HG02610 (cell line): ENCODE results near the gene DENND11.

ENCODE experiments used
- ATAC-seq: cut with Tn5 transposase; IDR thresholded peaks from one replicate; pipeline ENCODE4 v1.9.1; 2021; ENCODE audit warnings: mild to moderate bottlenecking, moderate library complexity; ENCODE audit not compliant: unreplicated experiment

DENND11 gene, protein sequence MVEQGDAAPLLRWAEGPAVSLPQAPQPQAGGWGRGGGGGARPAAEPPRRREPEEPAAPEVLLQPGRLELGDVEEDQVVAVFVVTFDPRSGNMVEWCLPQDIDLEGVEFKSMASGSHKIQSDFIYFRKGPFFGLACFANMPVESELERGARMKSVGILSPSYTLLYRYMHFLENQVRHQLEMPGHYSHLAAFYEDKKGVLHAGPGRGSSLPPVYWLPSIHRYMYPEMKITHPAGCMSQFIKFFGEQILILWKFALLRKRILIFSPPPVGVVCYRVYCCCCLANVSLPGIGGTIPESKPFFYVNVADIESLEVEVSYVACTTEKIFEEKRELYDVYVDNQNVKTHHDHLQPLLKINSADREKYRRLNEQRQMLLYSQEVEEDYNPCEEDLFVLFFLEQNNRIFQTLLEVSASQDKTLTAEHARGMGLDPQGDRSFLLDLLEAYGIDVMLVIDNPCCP

DNA sequence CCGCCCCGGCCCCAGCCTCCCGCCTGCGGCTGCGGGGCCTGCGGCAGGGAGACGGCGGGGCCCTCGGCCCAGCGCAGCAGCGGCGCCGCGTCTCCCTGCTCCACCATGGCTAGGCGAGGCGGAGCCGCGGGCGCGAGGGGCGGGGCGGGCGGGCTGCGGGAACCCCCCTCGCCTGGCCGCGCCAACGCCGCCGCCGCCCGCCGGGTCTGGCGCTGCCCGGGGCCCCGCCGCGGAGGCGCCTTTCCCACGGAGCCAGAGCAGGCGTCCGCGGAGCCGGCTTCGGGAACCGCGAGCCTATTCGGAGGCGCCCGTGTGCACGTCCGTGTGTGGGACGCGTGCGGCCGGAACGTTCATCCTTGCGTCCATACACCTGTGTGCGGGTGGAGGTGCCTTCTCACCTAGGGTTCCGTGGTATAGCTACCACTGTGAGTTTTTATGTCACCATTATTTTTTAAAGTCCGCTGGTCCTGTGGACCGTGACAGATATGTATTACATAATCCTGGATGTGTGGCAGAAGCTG is at the start of gene DENND11:
Gene DENND11 (minus strand): TSS at position 120 of the 521 bp plus-strand sequence. CDS start 13 bp downstream, at position 107.
- peak; percentile 75 for ATAC-seq

DNA sequence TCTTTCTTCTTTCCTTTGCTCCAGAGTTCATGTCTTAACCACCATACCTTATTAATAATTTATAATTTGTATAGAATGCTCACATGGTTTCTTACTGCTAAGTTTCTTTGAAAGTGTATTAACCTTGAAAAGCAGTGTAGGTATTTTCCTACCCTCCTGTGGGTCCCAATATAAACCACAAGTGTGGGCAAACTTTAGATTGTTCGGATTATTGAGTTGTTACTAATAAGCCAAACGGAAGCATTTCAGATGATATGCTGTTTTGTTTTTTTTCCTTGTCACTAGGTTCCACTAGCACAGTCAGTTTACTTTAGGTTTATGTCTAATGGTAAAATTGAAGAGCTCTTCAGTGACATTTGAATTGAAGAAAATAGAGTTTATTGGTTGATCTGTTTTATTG is 46.4 kb upstream of the DENND11 start:
- no peak for ATAC-seq

DNA sequence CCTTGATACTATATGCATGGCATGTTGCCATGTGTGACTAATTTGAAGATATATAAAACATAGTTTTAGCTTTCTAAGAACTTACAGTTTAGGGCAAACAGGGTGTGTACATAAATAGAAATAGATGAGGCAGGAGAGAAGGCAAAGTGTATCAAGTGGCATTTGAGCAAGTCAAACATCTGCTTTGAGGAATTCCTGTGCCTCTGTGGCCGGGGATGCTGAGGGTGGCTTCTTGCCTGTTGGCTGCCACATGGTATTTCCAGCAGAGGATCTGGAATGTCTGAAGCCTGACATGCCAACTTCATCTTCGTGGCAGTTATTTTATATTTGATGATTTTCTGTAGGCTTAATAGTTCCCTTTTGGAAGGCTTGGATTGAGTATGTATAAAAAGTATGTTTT is 42.2 kb upstream of the DENND11 start:
- no peak for ATAC-seq

DNA sequence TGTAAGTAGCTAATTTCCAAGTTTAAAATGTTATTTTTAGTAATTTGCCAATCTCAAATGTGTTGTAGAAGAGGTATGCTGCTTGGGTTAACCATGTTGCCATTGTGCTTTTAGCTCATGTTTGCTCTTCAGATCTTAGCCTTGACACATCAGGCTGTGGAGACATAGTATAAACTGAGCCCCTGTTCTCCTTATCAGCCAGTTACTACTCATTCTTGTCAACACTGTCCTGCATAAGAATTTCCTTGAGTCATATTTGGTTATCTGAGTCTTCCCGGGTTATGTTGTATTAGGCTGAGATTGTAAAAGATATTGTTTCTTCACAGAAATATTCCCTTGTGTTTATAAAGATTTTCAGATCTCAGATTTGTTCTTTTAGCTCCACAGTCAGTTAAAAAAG is 40.3 kb upstream of the DENND11 start:
- no peak for ATAC-seq

DNA sequence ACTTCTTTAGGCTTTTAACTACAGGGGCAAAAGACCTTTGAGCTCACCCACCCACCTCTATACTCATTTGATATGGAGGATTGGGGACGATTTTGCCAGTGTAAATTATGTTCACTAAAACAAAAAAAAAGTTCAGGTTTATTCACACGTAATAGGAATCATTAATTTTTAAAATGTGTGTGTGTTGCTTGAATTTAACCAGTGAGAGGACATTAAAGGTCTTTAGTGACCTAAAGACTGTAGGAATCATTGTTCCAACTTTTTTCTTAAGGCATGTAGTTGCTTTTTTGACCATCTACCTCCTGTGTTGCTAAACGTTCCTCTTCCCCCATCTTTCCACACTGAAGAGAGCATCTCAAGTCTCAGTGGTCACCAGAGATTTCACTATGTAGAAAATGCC is 37.3 kb upstream of the DENND11 start:
- ATAC-seq = no peak

DNA sequence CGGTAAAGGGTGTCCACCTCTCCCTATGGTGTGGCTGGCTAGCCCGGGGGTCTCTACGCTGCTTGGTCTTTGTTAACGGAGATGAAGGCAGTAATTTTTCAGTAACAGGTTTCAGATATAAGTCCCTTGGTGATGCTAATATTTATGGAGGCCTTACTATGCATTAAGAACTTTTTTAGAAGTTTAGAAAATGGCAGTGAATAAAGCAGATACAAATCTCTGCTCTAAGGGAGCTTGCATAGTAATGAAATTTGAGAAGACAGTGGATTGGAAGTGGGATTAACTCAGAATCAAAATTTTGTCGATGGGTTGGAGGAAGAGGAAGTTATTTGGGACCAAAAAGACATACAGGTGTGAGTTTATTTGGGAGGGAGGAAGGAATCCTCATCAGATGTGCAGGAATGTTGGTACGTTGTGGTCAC is 36.6 kb upstream of the DENND11 start:
- no peak for ATAC-seq

DNA sequence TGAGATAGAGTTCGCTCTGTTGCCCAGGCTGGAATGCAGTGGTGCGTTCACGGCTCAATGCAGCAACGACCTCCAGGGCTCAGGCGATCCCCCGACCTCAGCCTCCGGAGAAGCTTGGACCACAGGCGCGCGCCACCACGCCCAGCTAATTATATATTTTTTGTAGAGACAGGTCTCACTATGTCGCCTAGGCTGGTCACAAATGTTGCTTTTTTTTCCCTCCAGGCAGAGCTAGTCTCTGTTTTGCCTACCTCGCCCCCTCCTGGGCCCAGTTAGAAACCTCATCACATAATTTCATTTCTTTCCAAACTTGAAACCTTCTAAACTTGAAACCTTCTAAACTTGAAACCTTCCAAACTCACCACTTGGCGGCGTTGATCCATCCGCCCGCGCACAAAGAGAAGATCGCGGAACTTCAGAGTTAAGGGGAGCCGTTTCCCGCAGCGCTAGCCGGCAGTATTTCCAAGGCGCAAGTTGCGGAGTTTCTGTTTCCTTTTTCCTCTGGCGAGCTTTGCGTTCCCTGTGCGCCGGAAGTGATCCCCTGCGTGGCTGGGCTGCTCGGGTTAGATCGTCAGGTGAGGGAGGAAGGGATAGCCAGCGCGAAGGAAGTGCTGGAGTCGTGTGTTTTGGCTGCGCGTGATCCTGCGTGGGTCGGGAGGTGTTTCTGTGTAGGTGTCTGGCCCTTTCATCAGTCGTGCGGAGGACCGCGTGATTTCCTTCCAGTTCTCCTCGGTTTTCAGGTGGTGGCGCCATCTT is 36.0 kb upstream of the DENND11 start, which contains the start of gene SSBP1:
Gene SSBP1 (plus strand): TSS at position 523 of the 756 bp plus-strand sequence. CDS start 809 bp downstream, outside the sequence.
- peak; percentile 90 for ATAC-seq

DNA sequence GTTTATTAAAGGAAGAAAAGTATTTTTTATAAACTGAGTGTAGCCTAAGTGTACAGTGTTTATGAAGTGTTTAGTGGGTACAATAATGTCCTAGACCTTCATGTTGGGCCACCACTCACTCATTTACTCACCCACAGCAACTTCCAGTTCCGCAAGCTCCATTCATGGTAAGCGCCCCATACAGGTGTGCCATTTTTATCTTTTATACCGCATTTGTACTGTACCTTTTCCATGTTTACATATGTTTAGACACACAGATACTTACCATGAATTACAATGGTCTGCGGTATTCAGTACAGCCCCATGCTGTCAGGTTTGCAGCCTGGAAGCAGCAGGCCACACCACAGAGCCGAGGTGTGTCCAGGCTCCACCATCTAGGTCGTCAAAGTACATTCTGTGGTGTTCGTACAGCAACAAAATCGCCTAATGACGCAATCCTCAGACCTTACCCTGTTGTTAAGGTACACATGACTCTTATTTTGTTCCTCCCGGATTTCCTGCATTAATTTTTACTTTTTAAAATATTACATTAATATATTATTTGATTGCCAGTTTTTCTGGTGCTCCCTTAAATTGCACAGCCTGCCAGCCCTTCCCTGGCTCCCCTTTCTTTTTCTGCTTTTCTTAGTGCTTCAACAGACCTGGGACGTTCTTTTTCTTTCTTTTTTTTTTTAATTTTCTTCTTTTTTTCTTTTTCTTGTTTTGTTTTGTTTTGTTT is 35.3 kb upstream of the DENND11 start:
- no peak for ATAC-seq

DNA sequence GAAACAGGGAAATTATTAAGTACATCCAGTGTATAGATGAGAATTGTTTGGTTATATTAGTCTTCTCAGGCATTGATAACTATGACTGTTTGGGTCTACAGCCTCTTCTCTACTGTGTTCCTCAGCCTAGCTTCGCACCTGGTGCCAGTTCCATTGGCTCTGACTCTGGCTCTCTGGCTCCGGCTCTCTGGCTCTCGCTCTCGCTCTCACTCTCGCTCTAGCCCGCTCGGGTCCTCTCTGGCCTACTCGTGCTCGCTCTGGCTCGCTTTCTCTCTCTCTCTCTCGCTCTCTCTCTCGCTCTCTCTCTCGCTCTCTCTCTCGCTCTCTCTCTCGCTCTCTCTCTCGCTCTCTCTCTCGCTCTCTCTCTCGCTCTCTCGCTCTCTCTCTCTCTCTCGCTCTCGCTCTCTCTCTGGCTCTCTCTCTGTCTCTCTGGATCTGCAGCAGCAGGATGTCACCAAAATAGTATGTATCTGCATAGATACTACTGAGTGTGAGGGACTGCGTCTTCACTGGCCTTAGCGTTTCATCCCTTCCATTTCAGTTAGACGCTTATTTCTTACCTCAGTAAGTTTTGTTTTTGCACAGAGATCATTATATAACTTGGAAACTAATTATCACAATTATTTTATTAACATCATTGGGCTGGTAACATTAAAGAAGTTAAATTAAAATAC is 29.6 kb upstream of the DENND11 start:
- ATAC-seq = no peak

DNA sequence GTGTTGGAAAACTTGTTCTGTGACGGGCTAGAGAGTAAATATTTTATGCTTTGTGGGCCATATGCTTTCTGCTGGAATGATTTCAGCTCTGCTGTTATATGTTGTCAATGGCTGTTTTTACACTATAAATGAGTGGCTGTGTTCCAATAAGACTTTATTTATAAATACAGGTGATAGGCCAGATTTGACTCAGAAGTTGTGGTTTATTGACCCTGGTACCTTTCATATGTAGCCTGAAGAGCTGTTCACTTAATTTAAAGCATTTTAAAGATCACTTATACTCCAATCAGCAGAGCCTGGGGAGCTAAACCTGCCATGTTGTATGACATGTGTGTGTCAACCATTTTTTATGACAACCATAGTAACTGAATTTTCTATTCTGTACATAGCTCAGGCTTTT is 27.1 kb upstream of the DENND11 start:
- ATAC-seq = no peak

DNA sequence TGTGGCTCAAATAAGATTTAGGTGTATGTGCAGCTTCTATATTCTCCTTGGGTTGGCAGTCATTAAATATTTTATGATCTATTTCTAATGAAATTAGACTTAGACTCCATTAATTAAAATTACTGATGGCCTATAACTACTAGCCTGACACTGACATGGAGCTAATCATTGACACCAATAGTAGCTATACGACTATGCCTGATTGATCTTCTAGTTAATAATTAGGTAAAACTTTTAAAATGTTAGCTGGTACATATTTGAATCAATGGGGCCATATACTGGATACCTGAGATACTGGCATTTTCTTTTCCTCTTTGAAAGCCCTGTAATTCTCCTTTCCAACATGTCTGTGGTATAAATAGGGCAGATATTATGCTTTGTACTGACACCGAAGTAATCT is 20.6 kb upstream of the DENND11 start:
- no peak for ATAC-seq

DNA sequence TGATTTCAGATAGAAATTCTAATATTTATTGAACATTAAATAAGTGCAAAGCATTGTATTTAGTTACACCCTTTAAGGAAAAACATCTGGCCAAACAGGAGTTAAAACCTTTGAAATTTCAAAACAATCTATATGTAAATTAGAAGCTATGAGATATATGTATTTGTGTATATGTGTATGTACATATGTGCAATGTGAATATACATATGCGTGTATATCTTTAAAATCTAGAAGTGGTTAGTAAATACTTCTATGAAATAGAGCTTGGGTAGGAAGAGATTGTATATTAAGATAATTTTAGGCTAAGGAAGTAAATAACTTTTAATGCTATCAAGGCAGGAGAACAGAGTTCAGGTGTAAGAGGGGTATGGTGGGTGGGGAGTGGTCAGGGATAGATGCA is 15.5 kb upstream of the DENND11 start:
- ATAC-seq = no peak

DNA sequence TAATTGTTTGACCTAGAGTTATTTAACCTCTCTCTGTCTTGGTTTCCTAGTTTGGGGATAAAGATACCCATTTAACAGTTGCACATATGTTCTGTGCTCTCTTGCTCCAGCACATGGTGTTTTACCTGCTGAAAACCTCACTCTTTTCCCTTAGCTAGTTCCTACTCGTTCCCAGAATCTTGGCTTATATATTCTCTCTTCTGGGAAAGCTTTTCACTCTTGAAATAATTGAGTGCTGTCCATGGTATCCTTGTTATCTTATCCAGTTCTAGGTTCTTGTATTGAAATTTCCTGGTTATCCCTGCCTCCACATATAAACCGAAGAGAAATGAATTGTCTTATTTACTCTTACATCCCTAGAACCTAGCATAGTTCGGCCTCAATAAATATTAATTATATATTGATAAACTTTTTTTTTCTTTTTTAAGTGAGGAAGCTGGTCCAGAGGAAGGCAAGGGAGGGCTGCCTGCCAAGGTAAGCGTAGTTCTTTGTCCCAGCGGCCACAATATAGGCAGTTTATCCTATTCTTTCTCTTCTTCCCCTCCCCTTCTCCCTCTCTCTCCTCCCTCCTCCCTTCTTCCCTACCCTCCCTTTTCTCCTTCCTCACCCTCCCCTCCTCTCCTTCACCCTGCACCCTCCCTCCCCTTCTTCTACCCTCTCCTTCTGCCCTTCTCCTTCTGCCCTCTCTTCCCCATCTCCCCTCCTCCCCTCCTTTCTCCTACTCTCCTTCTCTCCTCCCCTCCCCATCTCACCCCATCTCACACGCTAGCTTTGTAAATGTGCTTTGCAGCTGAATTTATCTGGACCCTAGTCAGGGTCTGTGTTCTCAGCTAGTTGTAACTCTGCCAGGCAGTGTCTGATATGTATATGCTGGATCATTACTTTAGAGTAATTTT is 14.1 kb upstream of the DENND11 start:
- ATAC-seq = no peak

DNA sequence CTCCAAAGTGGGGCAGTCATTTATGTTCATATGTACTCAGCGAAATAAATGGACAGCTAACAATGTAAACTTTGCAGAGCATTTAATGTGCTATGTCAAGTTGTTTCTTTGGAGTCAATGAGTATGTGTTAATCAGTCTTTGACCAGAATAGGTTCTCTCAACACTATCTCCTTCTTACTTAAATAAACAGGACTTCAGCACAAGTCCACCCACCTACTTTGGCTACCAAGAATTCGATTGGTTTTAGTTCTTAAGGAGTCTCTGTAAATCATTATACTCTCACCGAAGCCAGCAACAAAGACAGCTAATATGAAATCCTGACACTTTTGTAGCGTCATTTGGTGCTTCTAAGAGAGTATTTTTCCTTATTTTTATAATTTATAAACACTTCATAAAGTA is 13.1 kb upstream of the DENND11 start:
- ATAC-seq = no peak

DNA sequence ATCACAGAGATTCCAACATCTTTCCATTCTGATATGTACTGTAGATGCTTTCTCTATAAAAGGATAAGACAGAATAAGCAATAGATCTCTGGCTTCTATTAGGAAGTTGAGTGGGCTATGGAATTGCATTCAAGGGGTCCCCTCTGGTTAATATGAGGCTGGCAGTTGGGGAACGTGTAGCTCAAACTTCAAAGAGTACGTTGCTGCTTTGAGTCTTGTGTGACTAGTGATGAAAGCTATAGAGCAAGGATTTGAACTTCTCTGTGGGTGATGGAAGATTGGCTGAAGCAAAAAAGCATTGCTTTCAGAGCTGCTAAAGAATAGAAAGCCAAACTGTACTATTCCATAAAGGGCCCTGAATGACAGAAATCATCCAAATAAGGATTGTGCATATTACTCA is 12.6 kb upstream of the DENND11 start:
- no peak for ATAC-seq

DNA sequence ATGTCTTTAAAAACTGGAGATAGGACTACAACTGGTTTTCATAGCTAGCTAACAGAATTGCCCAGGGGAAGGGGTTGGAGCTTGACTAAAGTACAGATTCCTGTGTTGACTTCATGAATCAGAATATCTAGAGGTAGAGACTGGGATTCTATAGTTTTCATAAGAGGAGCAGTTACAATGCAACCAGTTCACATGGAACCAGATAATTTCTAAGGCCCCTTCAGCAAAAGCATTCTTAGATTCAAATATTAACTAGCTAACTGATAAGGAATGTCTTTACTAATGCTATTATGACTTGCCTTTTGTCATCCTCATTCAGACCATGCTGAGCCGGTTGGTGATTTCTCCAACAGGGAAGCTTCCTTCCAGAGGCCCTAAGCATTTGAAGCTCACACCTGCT is 11.9 kb upstream of the DENND11 start:
- no peak for ATAC-seq

DNA sequence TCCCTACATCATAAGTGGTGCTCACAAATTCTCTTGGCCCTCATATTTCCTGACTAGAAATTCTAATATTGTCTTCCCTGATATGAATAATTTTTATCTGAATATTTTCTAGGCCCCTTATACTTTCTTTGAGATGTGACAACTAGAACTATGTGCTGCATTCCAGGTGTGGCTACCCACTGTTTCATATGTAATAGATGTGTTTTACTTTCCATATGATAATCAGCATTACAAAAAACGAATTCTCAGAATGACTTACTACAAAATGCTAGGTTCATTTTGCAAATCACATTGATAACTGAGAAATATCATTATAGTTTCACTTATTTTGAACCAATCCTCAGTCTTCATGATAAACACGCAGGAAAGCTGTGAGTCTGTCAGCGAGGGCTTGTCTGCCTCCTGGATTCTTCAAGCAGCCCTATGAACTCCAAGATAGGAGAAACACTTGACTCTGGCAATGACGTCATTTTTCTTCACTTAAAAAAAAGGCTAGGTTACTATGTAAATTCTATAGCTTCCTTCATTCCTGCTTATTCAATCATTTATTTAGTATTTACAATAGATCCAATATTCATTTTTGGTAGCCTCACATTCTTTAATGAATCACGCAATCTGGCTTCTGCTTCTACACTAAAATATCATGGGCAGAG is 10.8 kb upstream of the DENND11 start:
- no peak for ATAC-seq

DNA sequence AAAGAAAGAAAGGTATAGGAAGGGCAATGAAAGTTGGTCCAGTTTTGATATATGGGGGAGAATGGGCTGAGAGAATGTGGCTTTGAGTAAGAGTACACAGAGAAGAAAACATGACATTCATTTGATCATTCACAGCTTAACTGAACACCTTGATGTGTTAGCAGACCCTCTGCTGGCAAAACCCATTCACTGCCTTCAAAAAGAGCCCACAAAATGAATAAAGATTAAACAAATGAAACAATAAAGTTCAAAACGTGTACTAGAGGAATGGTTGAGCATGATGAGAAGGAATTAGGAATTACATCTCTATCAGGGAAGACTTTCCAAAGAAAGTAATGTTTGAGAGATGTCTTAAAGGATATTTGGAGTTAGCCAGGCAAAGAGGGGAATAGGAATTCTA is 8.3 kb upstream of the DENND11 start:
- no peak for ATAC-seq

DNA sequence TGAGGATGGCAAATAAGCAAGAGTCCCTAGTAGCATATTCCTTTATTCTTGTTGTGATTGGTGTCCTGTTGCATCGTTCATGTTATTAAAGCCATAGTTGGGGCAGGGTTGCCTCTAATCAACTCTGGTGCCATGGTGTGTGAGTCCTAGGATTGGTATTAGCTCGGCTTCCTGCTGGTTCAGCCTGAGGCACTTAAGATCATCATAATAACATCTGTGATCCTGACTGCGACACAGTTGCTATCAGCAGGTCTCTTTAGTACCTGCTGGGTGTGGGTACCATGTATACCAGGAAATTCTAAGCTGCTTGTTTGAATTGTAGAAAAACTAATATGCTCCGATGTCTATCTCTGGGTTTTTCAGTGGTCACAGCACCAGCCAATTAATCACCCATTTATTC is 7.8 kb upstream of the DENND11 start:
- ATAC-seq = no peak
